Suprapubic skin (tissue), 4 donors: ENCODE data around the gene COL18A1. TPM values are rescaled to one million over a fixed set of nuclear protein-coding genes. Genes with fewer than 3 reads are reported as not detected.

Experiments used
- DNase-seq, 2 donors: peaks; one replicate each; pipeline ENCODE4 v3.0.0-alpha.2; 2019; ENCODE audit warnings: low spot score in 2 of 2
- H3K27ac ChIP-seq: fragments of 200-600 bp; sonication (generic); one replicate; pipeline ENCODE4 v1.5.1; 2019
- H3K27me3 ChIP-seq: fragments of 200-600 bp; sonication (generic); one replicate; pipeline ENCODE4 v1.5.1; 2019
- H3K36me3 ChIP-seq: fragments of 200-600 bp; sonication (generic); one replicate; pipeline ENCODE4 v1.5.1; 2019
- H3K4me1 ChIP-seq: fragments of 200-600 bp; sonication (generic); one replicate; pipeline ENCODE4 v1.5.1; 2019
- H3K4me3 ChIP-seq: fragments of 200-600 bp; sonication (generic); one replicate; pipeline ENCODE4 v1.5.1; 2019; ENCODE audit warnings: mild to moderate bottlenecking
- H3K9me3 ChIP-seq: fragments of 200-600 bp; sonication (generic); one replicate; pipeline ENCODE4 v1.5.1; 2019
- EP300 ChIP-seq: sonication (generic); formaldehyde crosslinking; IDR thresholded peaks from one replicate; pipeline ENCODE4 v1.6.1; 2017; ENCODE audit warnings: antibody characterized with exemption
- POLR2A ChIP-seq, 2 donors: fragments of 450-650 bp; IDR thresholded peaks; one replicate each; pipeline ENCODE4 v1.6.1; 2017; ENCODE audit warnings: antibody characterized with exemption in 2 of 2, mild to moderate bottlenecking in 2 of 2, moderate library complexity in 2 of 2
- POLR2AphosphoS5 ChIP-seq, 3 donors: sonication (generic); formaldehyde crosslinking; IDR thresholded peaks; one replicate each; pipeline ENCODE4 v1.6.1; 2017; ENCODE audit warnings: antibody characterized with exemption in 3 of 3
- WGBS: methylation state at CpG from one replicate; pipeline ENCODE4 v1.1.5; 2018; 5-methylcytosine and 5-hydroxymethylcytosine counted together
- total RNA-seq, 4 donors: library from RNA; depleted of rRNA; stranded (reverse); fragments of >200 nt; gene quantifications; one replicate each; pipeline ENCODE4 v1.1.0, GENCODE V29; 2016
- TF ChIP-seq, protein P1 (sequence below), 2 donors: fragments of 200-600 bp in 1 of 2; fragments of 450-650 bp in 1 of 2; sonication (generic) in 1 of 2; IDR thresholded peaks; one replicate each; pipeline ENCODE4 v1.5.1; 2016 to 2019; ENCODE audit warnings: antibody characterized with exemption in 2 of 2, mild to moderate bottlenecking in 1 of 2, moderate library complexity in 1 of 2

Gene COL18A1
- total RNA-seq, 4 donors from 2014 or later: 71.9 to 157 (median 101) TPM

DNA sequence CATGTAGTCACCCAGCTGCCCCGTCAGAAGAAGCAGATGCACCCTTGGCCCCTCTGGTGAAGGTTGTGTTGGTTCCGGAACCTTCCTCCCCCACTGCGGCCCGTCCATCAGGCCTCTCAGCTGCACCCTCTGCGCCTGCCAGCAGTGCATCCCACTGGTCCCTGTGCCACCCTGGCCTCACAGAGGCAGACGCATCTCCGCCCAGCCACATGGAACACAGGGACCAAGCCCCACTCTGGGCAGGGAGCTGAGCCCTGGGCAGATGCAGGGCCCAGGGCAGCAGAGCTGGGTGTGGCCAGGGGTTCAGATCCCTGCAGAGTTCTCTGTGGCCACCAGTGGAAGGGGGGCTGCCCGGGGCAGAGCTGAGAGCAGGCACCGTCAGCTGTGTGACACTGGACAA lies 86.7 kb downstream of the COL18A1 start:
- no peak for TF ChIP-seq EP300
- TF ChIP-seq POLR2A (IDR thresholded peaks at IDR 0.05): no peak
- TF ChIP-seq, protein P1, sequence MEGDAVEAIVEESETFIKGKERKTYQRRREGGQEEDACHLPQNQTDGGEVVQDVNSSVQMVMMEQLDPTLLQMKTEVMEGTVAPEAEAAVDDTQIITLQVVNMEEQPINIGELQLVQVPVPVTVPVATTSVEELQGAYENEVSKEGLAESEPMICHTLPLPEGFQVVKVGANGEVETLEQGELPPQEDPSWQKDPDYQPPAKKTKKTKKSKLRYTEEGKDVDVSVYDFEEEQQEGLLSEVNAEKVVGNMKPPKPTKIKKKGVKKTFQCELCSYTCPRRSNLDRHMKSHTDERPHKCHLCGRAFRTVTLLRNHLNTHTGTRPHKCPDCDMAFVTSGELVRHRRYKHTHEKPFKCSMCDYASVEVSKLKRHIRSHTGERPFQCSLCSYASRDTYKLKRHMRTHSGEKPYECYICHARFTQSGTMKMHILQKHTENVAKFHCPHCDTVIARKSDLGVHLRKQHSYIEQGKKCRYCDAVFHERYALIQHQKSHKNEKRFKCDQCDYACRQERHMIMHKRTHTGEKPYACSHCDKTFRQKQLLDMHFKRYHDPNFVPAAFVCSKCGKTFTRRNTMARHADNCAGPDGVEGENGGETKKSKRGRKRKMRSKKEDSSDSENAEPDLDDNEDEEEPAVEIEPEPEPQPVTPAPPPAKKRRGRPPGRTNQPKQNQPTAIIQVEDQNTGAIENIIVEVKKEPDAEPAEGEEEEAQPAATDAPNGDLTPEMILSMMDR (IDR thresholded peaks at IDR 0.05): no peak
- TF ChIP-seq POLR2AphosphoS5 (IDR thresholded peaks at IDR 0.05): no peak
- 85% methylated on average over 3 of the region's 9 CpGs for WGBS
- H3K4me1 ChIP-seq: no peaks in the 10 kb centered on the region
- peaks cover 41% of the 10 kb centered on the region for H3K36me3 ChIP-seq
- DNase-seq: no peak
- H3K9me3 ChIP-seq: no peaks in the 10 kb centered on the region
- no peak overlapping the region for H3K4me3 ChIP-seq
- no peak overlapping the region for H3K27ac ChIP-seq
- H3K27me3 ChIP-seq: no peaks in the 10 kb centered on the region

DNA sequence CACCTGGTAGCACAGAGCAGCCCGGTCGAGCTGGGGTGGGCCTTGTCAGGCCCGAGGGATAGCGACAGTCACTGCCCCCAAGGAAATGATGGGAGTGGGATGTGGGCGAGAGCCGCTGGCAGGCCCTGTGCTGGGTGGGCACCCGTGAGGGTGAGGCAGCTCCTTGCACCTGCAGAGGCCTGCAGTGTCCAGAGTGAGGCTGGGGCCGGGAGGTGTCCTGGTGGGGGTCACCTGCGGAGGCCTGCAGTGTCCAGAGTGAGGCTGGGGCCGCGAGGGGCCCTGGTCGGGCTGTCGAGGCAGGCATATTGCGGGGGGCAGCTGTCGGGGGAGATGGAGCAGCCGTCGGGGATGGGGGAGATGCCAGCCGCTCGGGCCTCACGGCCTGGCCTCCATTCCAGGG lies 87.8 kb downstream of the COL18A1 start:
- Histone ChIP-seq H3K9me3 (no peaks in the 10 kb centered on the region), H3K4me1 (no peaks in the 10 kb centered on the region), H3K36me3 (peaks cover 52% of the 10 kb centered on the region), H3K27ac (no peak overlapping the region), H3K27me3 (no peaks in the 10 kb centered on the region), H3K4me3 (no peak overlapping the region)
- 90% methylated on average over 2 of the region's 20 CpGs for WGBS
- no peak for TF ChIP-seq EP300
- no peak for TF ChIP-seq POLR2A (IDR thresholded peaks at IDR 0.05)
- TF ChIP-seq, protein P1 (IDR thresholded peaks at IDR 0.05): no peak
- no peak for TF ChIP-seq POLR2AphosphoS5 (IDR thresholded peaks at IDR 0.05)
- DNase-seq: no peak

DNA sequence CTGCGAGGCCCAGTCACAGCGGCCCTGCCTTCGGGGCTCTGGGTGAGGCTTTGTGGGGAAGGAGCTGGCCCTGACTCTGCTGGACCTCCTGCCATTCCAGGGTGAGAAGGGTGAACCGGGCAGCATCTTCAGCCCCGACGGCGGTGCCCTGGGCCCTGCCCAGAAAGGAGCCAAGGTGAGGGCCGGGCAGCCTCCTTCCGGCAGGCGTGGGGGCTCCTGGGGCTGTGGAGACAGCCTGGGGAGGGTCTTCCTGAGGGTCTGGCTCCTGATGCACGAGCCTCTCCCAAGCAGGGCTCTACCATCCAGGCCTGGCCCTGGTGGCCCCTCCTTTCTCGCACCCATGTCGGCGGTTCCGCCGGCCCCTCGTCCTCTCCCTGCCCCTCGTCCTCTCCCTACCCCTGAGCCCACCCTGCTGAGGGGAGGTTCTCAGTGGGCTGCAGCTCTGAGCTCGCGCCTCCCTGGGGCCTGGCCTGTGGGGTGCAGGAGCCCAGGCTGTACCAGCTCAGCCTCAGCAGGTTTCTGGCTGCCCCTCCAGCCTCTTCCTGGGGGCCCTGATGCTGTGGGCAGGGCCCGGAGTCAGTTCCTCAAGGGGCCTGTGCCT lies 88.5 kb downstream of the COL18A1 start:
- Histone ChIP-seq H3K4me3 (no peak overlapping the region), H3K27ac (no peak overlapping the region), H3K9me3 (no peaks in the 10 kb centered on the region), H3K36me3 (peaks cover 59% of the 10 kb centered on the region), H3K4me1 (no peaks in the 10 kb centered on the region), H3K27me3 (no peaks in the 10 kb centered on the region)
- 91% methylated on average over 7 of the region's 21 CpGs for WGBS
- TF ChIP-seq POLR2AphosphoS5 (IDR thresholded peaks at IDR 0.05): no peak
- TF ChIP-seq POLR2A (IDR thresholded peaks at IDR 0.05): no peak
- no peak for TF ChIP-seq EP300
- TF ChIP-seq, protein P1 (IDR thresholded peaks at IDR 0.05): no peak
- DNase-seq: no peak

DNA sequence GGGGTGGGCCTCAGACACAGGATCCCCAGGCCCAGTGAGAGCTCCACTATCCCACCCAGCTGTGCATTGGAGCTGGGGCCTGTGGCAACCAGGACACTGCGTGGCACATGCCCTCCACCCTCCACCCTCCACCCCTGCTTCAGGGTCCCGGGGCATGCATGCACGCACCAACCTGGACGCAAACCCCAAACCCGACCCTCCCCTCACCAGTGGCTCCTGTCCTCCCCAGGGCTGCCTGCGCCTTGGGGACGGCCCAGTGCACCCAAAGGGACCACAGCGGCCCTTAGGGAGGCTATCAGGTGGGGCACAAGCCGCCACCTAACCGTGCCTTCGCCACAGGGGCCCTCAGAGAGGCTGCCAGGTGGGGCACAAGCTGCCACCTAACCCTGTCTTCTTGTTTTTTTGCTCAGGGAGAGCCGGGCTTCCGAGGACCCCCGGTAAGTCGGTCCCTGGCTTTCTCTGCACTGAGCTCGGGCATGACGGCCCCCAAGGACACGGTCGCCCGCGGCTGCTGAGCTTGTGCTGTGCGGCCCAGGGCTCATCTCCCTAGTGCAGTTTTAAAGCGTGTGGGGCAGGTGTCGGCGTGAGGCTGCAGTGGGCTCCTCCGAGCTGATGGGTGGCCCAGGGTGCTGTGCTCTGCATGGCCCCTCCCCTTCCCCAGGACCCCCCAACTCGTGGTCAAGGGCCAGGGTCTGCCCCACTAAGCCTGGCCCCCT lies 89.3 kb downstream of the COL18A1 start:
- no peaks in the 10 kb centered on the region for H3K27me3 ChIP-seq
- WGBS: 80% methylated on average over 3 of the region's 27 CpGs
- peaks cover 67% of the 10 kb centered on the region for H3K36me3 ChIP-seq
- no peak overlapping the region for H3K27ac ChIP-seq
- TF ChIP-seq POLR2A (IDR thresholded peaks at IDR 0.05) (no peak), POLR2AphosphoS5 (IDR thresholded peaks at IDR 0.05) (no peak), EP300 (no peak)
- TF ChIP-seq, protein P1 (IDR thresholded peaks at IDR 0.05): no peak
- no peak overlapping the region for H3K4me3 ChIP-seq
- no peaks in the 10 kb centered on the region for H3K9me3 ChIP-seq
- no peak for DNase-seq
- no peaks in the 10 kb centered on the region for H3K4me1 ChIP-seq

DNA sequence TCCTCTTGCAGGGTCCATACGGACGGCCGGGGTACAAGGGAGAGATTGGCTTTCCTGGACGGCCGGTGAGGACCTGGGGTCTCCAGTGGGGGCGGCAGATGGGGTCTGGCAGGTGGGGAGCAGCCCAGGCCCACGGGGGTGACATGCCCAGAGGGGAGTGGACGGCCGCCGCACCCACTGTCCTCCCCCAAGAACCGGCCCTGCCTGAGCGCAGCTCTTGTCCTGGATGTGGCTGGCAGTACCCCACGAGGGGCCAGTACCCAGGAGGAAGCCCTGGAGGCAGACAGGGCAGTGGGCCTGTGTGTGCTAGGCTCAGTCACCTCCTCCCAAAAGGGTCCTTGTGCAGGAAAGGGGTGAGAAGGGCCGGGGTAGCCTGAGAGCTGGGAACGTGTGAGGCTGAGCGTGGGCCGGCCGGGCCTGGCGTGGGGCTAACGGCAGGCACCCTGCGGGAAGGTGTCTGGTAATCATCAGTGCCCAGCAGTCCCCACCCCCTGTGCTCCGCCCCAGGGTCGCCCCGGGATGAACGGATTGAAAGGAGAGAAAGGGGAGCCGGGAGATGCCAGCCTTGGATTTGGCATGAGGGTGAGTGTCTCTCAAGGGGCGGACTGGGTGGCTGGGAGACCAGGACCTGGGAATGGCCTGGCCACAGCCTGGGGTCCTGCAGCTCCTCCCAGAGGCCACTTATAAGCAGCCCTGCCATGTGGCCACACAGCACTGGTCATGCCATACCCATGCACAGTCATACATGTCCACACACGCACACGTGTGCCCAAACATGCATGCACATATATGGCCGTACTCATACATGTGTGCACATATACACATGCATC lies 90.1 kb downstream of the COL18A1 start:
- TF ChIP-seq POLR2AphosphoS5 (IDR thresholded peaks at IDR 0.05) (no peak), POLR2A (IDR thresholded peaks at IDR 0.05) (no peak), EP300 (no peak)
- TF ChIP-seq, protein P1 (IDR thresholded peaks at IDR 0.05): no peak

More for the DNA sequence above, 90.1 kb downstream of the COL18A1 start:
- H3K4me1 ChIP-seq: no peaks in the 10 kb centered on the region
- H3K27me3 ChIP-seq: no peaks in the 10 kb centered on the region
- WGBS: 85% methylated on average over 22 of the region's 30 CpGs
- DNase-seq: peak in 1 of 2 donors; percentile 37
- H3K27ac ChIP-seq: no peak overlapping the region
- H3K36me3 ChIP-seq: peaks cover 70% of the 10 kb centered on the region
- no peak overlapping the region for H3K4me3 ChIP-seq
- H3K9me3 ChIP-seq: no peaks in the 10 kb centered on the region
